RCC 7860 (cell line): ENCODE results near the gene CYP3A7.
"Not testable (repeated sequence)": the region's sequence is repeated elsewhere in the genome, so short reads cannot be mapped to it uniquely, and the experiment has no call there.

ENCODE experiments used
- DNase-seq: peaks from one replicate; pipeline ENCODE4 v3.0.0-alpha.2; 2015; ENCODE audit warnings: low spot score
- FAIRE-seq: peaks from 2 replicates; lab custom pipeline; 2012; peaks lifted over from hg19 to GRCh38; lab: Jason Lieb, UNC

CYP3A7 gene

GRCh38 chr7:99709838-99710578 is 25.0 kb downstream of the CYP3A7 start:
- no peak for DNase-seq
- FAIRE-seq, result no peak

- DNase-seq (no peak), FAIRE-seq (no peak)
Observed at GRCh38 chr7:99709260-99709659, 25.7 kb downstream of the CYP3A7 start.

DNA sequence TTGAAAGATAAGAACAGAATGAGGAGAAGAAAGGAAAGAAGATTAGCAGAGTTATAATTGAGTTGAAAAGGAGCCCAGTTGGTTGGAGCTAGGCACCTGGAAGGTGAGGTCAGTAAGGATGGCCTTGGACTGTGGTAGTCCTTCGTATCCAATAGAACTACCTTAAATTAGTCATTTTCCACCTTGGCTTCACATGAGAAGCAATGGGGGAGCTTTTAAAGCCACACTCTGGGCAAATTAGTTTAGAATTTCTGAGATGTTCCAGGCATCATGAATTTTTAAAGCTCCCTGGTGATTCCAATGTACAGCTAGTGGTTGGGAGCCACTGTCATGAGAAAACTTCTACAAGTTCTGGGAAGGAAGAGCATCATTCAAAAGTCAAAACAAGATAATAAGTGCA is 27.9 kb downstream of the CYP3A7 start:
- no peak for FAIRE-seq
- DNase-seq, result no peak

- DNase-seq, result no peak
- no peak for FAIRE-seq
Observed at GRCh38 chr7:99699946-99700345, 35.0 kb downstream of the CYP3A7 start.

DNA sequence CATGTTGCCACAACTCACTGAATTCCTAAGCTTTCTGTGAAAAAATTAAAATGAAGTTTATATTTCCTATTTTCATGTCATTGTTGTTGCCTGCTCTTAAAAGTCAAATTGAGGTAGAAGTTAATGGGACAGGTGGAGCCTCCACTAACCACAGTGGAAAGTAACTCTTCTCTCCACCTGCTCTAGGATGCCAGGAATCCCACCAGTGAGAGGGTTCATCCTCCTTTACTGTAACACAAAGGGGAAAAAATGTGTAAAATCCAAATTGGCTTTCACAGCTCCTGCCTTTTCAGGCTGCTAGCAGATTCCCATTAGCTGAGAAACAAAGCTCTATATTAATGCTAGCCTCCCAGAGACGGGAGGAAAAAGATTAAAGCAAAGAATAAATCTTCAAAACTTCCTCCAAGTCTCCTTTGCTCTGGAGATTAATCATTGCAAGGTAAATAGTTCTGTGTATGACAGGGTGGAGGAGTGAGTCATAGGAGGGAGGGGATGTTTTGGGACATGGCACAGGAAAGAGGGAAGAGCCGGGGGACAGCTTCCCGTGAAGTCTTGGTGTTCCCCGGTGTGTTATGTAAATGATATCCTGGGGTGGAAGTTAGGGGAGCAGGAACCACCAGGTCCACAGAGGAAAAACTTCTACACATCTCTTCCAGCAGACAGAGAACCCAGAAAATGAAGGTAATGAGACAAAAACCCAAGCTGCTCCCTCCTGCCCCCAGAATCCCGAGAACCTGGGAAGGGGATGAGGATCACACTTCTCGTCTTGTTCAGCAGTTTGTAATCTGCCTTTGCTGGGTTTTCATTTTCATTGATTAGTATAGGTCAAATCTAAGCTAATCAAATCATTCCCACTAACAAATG is 35.9 kb downstream of the CYP3A7 start:
- DNase-seq (peak; percentile 32), FAIRE-seq (peak; percentile 97)

- DNase-seq (no peak), FAIRE-seq (no peak)
Observed at GRCh38 chr7:99694912-99695304, 40.1 kb downstream of the CYP3A7 start.

GRCh38 chr7:99694201-99694911 is 40.6 kb downstream of the CYP3A7 start:
- DNase-seq (no peak), FAIRE-seq (no peak)

- FAIRE-seq, result no peak
- DNase-seq, result no peak
Observed at GRCh38 chr7:99693427-99694200, 41.4 kb downstream of the CYP3A7 start.

GRCh38 chr7:99693100-99693426 is 41.9 kb downstream of the CYP3A7 start:
- FAIRE-seq, result no peak
- no peak for DNase-seq

GRCh38 chr7:99692563-99692962 is 42.4 kb downstream of the CYP3A7 start:
- DNase-seq, FAIRE-seq: not testable (repeated sequence)

DNA sequence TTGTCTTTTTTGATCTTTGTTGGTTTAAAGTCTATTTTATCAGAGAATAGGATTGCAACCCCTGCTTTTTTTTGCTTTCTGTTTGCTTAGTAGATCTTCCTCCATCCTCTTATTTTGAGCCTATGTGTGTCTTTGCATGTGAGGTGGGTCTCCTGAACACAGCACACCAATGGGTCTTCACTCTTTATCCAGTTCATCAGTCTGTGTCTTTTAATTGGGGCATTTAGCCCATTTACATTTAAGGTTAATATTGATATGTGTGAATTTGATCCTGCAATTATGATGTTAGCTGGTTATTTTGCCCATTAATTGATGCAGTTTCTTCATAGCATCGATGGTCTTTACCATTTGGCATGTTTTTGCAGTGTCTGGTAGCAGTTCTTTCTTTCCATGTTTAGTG is 43.3 kb downstream of the CYP3A7 start:
- not testable (repeated sequence) for DNase-seq, FAIRE-seq

DNA sequence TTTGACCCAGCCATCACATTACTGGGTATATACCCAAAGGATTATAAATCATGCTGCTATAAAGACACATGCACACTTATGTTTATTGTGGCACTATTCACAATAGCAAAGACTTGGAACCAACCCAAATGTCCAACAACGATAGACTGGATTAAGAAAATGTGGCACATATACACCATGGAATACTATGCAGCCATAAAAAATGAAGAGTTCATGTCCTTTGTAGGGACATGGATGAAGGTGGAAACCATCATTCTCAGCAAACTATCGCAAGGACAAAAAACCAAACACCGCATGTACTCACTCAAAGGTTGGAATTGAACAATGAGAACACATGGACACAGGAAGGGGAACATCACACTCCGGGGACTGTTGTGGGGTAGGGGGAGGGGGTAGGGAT is 44.1 kb downstream of the CYP3A7 start:
- not testable (repeated sequence) for DNase-seq, FAIRE-seq

GRCh38 chr7:99685871-99686608 is 49.0 kb downstream of the CYP3A7 start:
- FAIRE-seq, DNase-seq: not testable (repeated sequence)

GRCh38 chr7:99685129-99685758 is 49.8 kb downstream of the CYP3A7 start:
- FAIRE-seq (no peak), DNase-seq (no peak)

DNA sequence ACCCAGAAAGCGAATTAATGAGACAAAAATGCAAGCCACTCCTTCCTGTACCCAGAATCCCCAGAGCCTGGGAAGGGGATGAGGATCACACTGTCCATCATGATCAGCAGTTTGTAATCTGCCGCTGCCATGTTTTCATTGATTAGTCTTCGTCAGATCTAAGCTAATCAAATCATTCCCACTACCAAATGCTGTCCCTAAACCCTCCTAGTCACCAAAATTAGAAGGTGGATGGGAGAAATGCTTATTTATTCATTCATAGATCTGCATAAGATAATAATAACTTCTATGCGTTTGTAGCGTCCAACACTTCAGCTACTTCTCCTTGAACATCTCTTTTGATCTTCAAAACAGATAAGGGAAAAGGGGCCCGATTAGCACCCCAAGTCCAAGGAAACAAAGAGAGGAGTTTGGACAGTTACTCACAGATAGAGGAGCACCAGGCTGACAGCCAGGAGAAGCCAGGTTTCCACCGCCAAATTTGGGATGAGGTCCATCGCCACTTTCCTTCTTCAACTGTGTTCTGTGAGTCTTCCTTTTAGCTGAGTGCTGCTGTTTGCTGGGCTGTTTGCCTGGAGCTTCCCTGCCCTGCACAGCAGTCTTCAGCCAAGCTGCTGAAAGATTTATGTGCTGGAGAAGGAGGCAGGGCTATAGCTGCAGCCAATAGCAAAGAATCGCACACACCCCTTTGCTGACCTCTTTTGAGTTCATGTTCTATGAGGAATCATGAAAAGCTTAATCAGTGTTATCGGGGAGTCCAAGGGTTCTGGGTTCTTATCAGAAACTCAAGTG is 55.4 kb downstream of the CYP3A7 start, which contains the start of gene CYP3A5:
Gene CYP3A5, minus strand, starts transcription at position 597 of the 792 bp plus-strand sequence. Its CDS starts 100 bp downstream, at position 497.
- no peak for FAIRE-seq

DNA sequence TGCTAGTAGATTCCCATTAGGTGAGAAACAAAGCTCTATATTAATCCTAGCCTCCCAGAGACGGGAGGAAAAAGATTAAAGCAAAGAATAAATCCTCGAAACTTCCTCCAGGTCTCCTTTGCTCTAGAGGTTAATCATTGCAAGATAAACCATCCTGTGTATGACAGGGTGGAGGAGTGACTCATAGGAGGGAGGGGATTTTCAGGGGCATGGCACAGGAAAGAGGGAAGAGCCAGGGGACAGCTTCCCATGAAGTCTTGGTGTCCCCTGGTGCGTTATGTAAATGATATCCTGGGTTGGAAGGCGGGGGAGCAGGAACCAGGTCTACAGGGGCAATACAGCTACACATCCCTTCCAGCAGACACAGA is 56.0 kb downstream of the CYP3A7 start:
- FAIRE-seq, result peak; percentile 93

More for the DNA sequence above, 55.4 kb downstream of the CYP3A7 start, which contains the start of gene CYP3A5:
- peak; percentile 16 for DNase-seq

GRCh38 chr7:99677648-99678045 is 57.3 kb downstream of the CYP3A7 start:
- DNase-seq (no peak), FAIRE-seq (no peak)

More for the DNA sequence above, 56.0 kb downstream of the CYP3A7 start:
- DNase-seq, result peak; percentile 90

DNA sequence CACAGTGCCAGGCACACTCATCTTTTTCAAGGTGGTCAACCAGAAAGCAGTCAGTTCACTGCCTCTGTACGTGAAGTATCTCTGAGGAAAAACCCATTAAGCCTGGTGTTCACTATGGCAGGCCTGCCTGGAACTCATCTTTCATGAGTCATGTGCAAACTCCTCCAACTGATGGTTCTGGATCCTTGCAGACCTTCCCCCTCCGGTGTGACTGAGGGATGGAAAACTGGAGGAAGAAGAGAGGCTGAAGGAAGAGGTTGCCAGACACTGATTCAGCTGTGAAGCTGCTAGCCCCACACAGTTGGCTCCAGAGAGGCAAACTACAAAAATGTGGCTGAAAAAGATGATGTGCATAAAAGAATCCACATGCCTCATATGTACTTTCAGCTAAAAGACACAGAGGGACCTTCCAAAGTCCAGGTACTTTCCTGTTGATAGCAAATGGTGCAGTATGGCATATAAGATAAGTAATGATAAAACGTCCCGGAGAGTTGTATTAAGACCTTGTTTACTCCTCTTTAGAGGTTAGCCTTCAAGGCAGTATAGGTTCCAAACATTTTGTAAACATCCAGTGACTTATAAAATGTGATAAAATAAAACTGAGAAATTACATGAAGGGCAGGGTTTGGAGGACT is 57.9 kb downstream of the CYP3A7 start:
- no peak for FAIRE-seq
- peak; percentile 50 for DNase-seq
